GM04504 (cell line): ENCODE data around the gene ARPP21.

Source experiments
- DNase-seq: peaks from one replicate; pipeline ENCODE4 v3.0.0-alpha.2; 2012; ENCODE audit warnings: low read depth

Gene ARPP21

GRCh38 chr3:35641920-35642527 lies 2.7 kb downstream of the ARPP21 start:
- no peak for DNase-seq

- no peak for DNase-seq
Observed at GRCh38 chr3:35643495-35643894, 4.2 kb downstream of the ARPP21 start.

- DNase-seq: no peak
Observed at GRCh38 chr3:35644451-35644850, 5.1 kb downstream of the ARPP21 start.

GRCh38 chr3:35645189-35645588 lies 5.9 kb downstream of the ARPP21 start:
- DNase-seq: no peak

GRCh38 chr3:35646081-35646480 lies 6.8 kb downstream of the ARPP21 start:
- no peak for DNase-seq

- DNase-seq: no peak
Observed at GRCh38 chr3:35647461-35647860, 8.1 kb downstream of the ARPP21 start.

GRCh38 chr3:35648347-35648746 lies 9.0 kb downstream of the ARPP21 start:
- DNase-seq: no peak

GRCh38 chr3:35649405-35649804 lies 10.1 kb downstream of the ARPP21 start:
- DNase-seq: no peak

- DNase-seq: no peak
Observed at GRCh38 chr3:35651426-35651825, 12.1 kb downstream of the ARPP21 start.

GRCh38 chr3:35651851-35652250 lies 12.5 kb downstream of the ARPP21 start:
- no peak for DNase-seq

GRCh38 chr3:35653347-35653746 lies 14.0 kb downstream of the ARPP21 start:
- DNase-seq: no peak

- DNase-seq: no peak
Observed at GRCh38 chr3:35654476-35654875, 15.2 kb downstream of the ARPP21 start.

GRCh38 chr3:35658686-35659085 lies 19.4 kb downstream of the ARPP21 start:
- DNase-seq: no peak

- no peak for DNase-seq
Observed at GRCh38 chr3:35659768-35660167, 20.4 kb downstream of the ARPP21 start.

GRCh38 chr3:35663471-35663870 lies 24.1 kb downstream of the ARPP21 start:
- no peak for DNase-seq

GRCh38 chr3:35664460-35664919 lies 25.2 kb downstream of the ARPP21 start:
- DNase-seq: no peak

- DNase-seq: no peak
Observed at GRCh38 chr3:35665390-35666055, 26.2 kb downstream of the ARPP21 start.

- DNase-seq: no peak
Observed at GRCh38 chr3:35666888-35667287, 27.6 kb downstream of the ARPP21 start.

- no peak for DNase-seq
Observed at GRCh38 chr3:35670408-35670965, 31.2 kb downstream of the ARPP21 start.

- DNase-seq: no peak
Observed at GRCh38 chr3:35671483-35671882, 32.2 kb downstream of the ARPP21 start.

GRCh38 chr3:35673017-35673416 lies 33.7 kb downstream of the ARPP21 start:
- DNase-seq: no peak

- DNase-seq: no peak
Observed at GRCh38 chr3:35674451-35675109, 35.3 kb downstream of the ARPP21 start.

- no peak for DNase-seq
Observed at GRCh38 chr3:35675206-35675605, 35.9 kb downstream of the ARPP21 start.
